Measurements from ENCODE around the gene ATL2. TPM values are rescaled to one million over a fixed set of nuclear protein-coding genes. Genes with fewer than 3 reads are reported as not detected.
"Not testable (repeated sequence)": the region's sequence is repeated elsewhere in the genome, so short reads cannot be mapped to it uniquely, and the experiment has no call there.

The ATL2 gene
- total RNA-seq, 1 donor from 2014 or later, result 45.8 TPM

DNA sequence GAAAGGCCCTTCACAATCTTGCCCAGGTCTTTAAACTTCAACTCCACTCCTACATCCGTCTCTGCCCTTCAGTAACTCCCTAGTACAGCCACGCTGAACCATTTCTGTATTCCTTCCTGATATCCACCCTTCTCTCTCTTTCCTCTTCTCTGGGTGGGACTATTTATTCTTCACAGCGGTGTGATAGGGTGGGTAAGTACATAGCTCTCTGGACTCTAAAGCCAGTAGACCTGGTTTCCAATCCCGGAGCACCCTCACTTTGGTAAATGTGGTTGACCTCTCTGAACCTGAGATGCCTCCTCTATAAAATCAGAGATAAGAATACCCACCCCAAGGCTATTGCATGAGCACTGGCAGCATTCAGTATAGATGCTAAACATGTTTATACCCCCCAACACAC, 86.7 kb downstream of the ATL2 start:
- Mint-ChIP-seq H3K27ac (ENCODE audit: unreplicated experiment) (no peak overlapping the region), H3K4me1 (ENCODE audit: unreplicated experiment) (no peaks in the 10 kb centered on the region), H3K27me3 (ENCODE audit: unreplicated experiment) (peaks cover 4% of the 10 kb centered on the region), H3K4me3 (ENCODE audit: unreplicated experiment) (no peak overlapping the region), H3K9me3 (ENCODE audit: unreplicated experiment) (no peaks in the 10 kb centered on the region), H3K36me3 (ENCODE audit: unreplicated experiment) (peaks cover 4% of the 10 kb centered on the region)
- no peak for DNase-seq (ENCODE audit: extremely low spot score, unreplicated experiment)
- TF ChIP-seq, protein P1, sequence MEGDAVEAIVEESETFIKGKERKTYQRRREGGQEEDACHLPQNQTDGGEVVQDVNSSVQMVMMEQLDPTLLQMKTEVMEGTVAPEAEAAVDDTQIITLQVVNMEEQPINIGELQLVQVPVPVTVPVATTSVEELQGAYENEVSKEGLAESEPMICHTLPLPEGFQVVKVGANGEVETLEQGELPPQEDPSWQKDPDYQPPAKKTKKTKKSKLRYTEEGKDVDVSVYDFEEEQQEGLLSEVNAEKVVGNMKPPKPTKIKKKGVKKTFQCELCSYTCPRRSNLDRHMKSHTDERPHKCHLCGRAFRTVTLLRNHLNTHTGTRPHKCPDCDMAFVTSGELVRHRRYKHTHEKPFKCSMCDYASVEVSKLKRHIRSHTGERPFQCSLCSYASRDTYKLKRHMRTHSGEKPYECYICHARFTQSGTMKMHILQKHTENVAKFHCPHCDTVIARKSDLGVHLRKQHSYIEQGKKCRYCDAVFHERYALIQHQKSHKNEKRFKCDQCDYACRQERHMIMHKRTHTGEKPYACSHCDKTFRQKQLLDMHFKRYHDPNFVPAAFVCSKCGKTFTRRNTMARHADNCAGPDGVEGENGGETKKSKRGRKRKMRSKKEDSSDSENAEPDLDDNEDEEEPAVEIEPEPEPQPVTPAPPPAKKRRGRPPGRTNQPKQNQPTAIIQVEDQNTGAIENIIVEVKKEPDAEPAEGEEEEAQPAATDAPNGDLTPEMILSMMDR (IDR thresholded peaks at IDR 0.05), result no peak

DNA sequence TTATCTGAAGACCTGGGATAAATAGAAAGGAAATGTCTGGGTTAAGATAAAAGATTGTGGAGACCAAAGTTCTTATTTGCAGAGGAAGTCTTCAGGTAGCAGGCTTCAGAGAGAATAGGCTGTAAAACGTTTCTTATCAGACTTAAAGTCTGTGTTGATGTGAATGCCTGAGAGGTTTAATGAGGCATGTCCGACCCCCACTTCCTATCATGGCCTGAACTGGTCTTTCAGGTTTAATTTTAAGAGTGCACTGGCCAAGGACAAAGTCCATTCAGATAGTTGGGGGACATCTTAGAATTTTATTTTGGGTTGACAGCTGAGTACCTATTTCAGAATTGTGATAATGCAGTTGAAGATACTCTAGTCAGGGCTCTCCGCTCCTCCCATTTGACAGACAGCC, 92.1 kb downstream of the ATL2 start:
- Mint-ChIP-seq H3K4me3 (ENCODE audit: unreplicated experiment) (no peak overlapping the region), H3K4me1 (ENCODE audit: unreplicated experiment) (no peaks in the 10 kb centered on the region), H3K27me3 (ENCODE audit: unreplicated experiment) (peaks cover 17% of the 10 kb centered on the region), H3K27ac (ENCODE audit: unreplicated experiment) (no peak overlapping the region), H3K36me3 (ENCODE audit: unreplicated experiment) (no peaks in the 10 kb centered on the region), H3K9me3 (ENCODE audit: unreplicated experiment) (no peaks in the 10 kb centered on the region)
- TF ChIP-seq, protein P1 (IDR thresholded peaks at IDR 0.05), result no peak
- no peak for DNase-seq (ENCODE audit: extremely low spot score, unreplicated experiment)

DNA sequence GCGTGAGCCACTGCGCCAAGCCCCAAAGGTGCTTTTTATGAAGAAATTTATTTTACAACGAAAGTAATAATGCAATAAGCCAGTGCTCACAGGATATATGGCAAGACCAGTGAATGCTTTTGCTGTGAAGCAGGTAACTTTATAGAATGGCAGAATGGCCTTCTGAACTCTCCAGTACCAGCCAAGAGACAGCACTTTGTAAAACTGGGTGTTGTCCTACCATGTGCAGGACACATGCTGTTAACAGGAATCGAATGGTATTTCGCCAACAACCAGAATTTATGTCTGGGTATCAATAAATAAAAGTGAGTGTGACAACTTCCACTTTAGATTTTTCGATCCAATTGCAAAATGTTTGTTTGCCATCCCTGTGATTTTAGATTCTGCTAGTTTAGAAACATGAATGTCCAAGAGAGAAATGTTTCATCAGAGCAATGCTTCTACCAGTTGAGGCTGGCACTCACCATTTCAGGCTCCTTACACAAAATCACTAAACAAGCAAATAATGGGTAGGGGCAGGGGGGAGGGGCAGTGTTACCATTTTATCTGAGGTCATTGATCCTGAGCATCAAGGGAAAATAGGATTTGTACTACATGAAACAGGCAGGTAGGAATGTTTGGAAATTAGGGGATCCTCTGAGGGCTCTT, 95.9 kb downstream of the ATL2 start:
- Mint-ChIP-seq H3K36me3 (ENCODE audit: unreplicated experiment) (no peaks in the 10 kb centered on the region), H3K9me3 (ENCODE audit: unreplicated experiment) (peaks cover 7% of the 10 kb centered on the region), H3K27ac (ENCODE audit: unreplicated experiment) (no peak overlapping the region), H3K4me1 (ENCODE audit: unreplicated experiment) (peaks cover 8% of the 10 kb centered on the region), H3K4me3 (ENCODE audit: unreplicated experiment) (no peak overlapping the region), H3K27me3 (ENCODE audit: unreplicated experiment) (peaks cover 13% of the 10 kb centered on the region)
- TF ChIP-seq, protein P1 (IDR thresholded peaks at IDR 0.05), result no peak
- no peak for DNase-seq (ENCODE audit: extremely low spot score, unreplicated experiment)

DNA sequence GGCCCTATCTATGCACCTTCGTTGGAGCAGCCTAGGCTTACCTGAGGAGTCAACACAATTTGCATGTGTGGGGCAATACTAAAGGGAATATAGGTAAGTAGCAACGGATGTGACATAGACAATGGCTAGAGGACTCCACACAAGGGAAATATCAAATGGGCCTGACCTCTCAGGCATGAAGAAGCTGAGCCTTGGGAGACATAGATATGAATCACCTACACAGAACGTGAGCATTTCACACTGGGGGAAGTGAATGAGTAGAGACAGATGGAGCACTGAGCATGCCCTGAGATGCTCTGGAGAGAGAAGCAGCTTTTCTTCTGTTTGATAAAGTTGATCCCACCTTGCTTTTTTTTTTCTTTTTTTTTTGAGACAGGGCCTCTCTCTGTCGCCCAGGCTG, 97.9 kb downstream of the ATL2 start:
- Mint-ChIP-seq H3K9me3 (ENCODE audit: unreplicated experiment) (peaks cover 7% of the 10 kb centered on the region), H3K27me3 (ENCODE audit: unreplicated experiment) (peaks cover 7% of the 10 kb centered on the region), H3K4me1 (ENCODE audit: unreplicated experiment) (peaks cover 10% of the 10 kb centered on the region), H3K36me3 (ENCODE audit: unreplicated experiment) (no peaks in the 10 kb centered on the region), H3K27ac (ENCODE audit: unreplicated experiment) (no peak overlapping the region), H3K4me3 (ENCODE audit: unreplicated experiment) (no peak overlapping the region)
- TF ChIP-seq, protein P1 (IDR thresholded peaks at IDR 0.05), result no peak
- no peak for DNase-seq (ENCODE audit: extremely low spot score, unreplicated experiment)

DNA sequence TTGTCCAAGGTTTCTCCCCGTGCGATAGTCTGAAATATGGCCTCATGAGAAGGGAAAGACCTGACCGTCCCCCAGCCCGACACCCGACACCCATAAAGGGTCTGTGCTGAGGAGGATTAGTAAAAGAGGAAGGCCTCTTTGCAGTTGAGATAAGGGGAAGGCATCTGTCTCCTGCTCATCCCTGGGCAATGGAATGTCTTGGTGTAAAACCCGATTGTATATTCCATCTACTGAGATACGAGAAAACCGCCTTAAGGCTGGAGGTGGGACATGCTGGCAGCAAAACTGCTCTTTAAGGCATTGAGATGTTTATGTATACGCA, 99.0 kb downstream of the ATL2 start:
- H3K4me1 Mint-ChIP-seq (ENCODE audit: unreplicated experiment), result peaks cover 14% of the 10 kb centered on the region
- not testable (repeated sequence) for DNase-seq (ENCODE audit: extremely low spot score, unreplicated experiment); H3K27ac Mint-ChIP-seq (ENCODE audit: unreplicated experiment); H3K36me3 Mint-ChIP-seq (ENCODE audit: unreplicated experiment); H3K27me3 Mint-ChIP-seq (ENCODE audit: unreplicated experiment); H3K9me3 Mint-ChIP-seq (ENCODE audit: unreplicated experiment); H3K4me3 Mint-ChIP-seq (ENCODE audit: unreplicated experiment)

Data from osteocyte (in vitro differentiated cells).